WTC11 (cell line): ENCODE results near the gene SERF2. TPM values are rescaled to one million over a fixed set of nuclear protein-coding genes. Genes with fewer than 3 reads are reported as not detected.

ENCODE experiments used
- ATAC-seq: fragments of 200-7000 bp; cut with Tn5 transposase; 2 replicates; pipeline ENCODE4 v1.10.0; 2021; ENCODE audit warnings: mild to moderate bottlenecking, moderate library complexity
- CTCF ChIA-PET: fragments of 300-600 bp; sonication (Branson Sonifier 250); formaldehyde crosslinking; loops from one replicate; lab custom pipeline; 2021; ENCODE audit warnings: antibody characterized with exemption; lab: Charles Lee
- POLR2A ChIA-PET: fragments of 350-600 bp; sonication (Branson Sonifier 250); formaldehyde crosslinking; loops from one replicate; lab custom pipeline; 2021; ENCODE audit warnings: antibody characterized with exemption; lab: Charles Lee
- DNase-seq: peaks from one replicate; pipeline ENCODE4 v3.0.0; 2021; ENCODE audit warnings: low spot score
- H3K27ac Mint-ChIP-seq: 2 replicates; pipeline ENCODE4 v1.8.0; 2021; ENCODE audit warnings: mixed read lengths
- H3K27me3 Mint-ChIP-seq: 2 replicates; pipeline ENCODE4 v1.8.0; 2021; ENCODE audit warnings: low read depth, mild to moderate bottlenecking, moderate library complexity, mixed read lengths
- H3K36me3 Mint-ChIP-seq: 2 replicates; pipeline ENCODE4 v1.8.0; 2021; ENCODE audit warnings: mixed read lengths
- H3K4me1 Mint-ChIP-seq: 2 replicates; pipeline ENCODE4 v1.8.0; 2022; ENCODE audit warnings: mixed read lengths
- H3K4me3 Mint-ChIP-seq: 2 replicates; pipeline ENCODE4 v1.8.0; 2021; ENCODE audit warnings: mild to moderate bottlenecking, moderate library complexity, mixed read lengths
- H3K9me3 Mint-ChIP-seq: 2 replicates; pipeline ENCODE4 v1.8.0; 2021; ENCODE audit warnings: mixed read lengths
- AFF4 ChIP-seq: sonication (generic); formaldehyde crosslinking; IDR thresholded peaks from 2 replicates; pipeline ENCODE4 v1.8.1; 2023; ENCODE audit warnings: mild to moderate bottlenecking, missing genetic modification reagents, borderline replicate concordance
- ARID4B ChIP-seq: sonication (generic); formaldehyde crosslinking; IDR thresholded peaks from 2 replicates; pipeline ENCODE4 v1.8.0; 2023; ENCODE audit warnings: missing genetic modification reagents, mild to moderate bottlenecking, borderline replicate concordance
- E2F1 ChIP-seq: sonication (generic); formaldehyde crosslinking; IDR thresholded peaks from 2 replicates; pipeline ENCODE4 v1.8.0; 2022; ENCODE audit warnings: mild to moderate bottlenecking, missing genetic modification reagents
- ELF4 ChIP-seq: sonication (generic); formaldehyde crosslinking; IDR thresholded peaks from 2 replicates; pipeline ENCODE4 v1.8.1; 2022; ENCODE audit warnings: low read depth, mild to moderate bottlenecking, moderate library complexity, missing genetic modification reagents
- ETV6 ChIP-seq: sonication (generic); formaldehyde crosslinking; IDR thresholded peaks from 2 replicates; pipeline ENCODE4 v1.8.1; 2022; ENCODE audit warnings: mild to moderate bottlenecking, missing genetic modification reagents
- FOXP1 ChIP-seq: sonication (generic); formaldehyde crosslinking; IDR thresholded peaks from 2 replicates; pipeline ENCODE4 v1.8.0; 2022; ENCODE audit warnings: missing genetic modification reagents, mild to moderate bottlenecking, moderate library complexity, borderline replicate concordance
- OVOL2 ChIP-seq: fragments of 250-450 bp; sonication (Bioruptor Pico); IDR thresholded peaks from 2 replicates; pipeline ENCODE4 v1.9.0; 2021; ENCODE audit warnings: mild to moderate bottlenecking, borderline replicate concordance
- SMAD4 ChIP-seq: sonication (generic); formaldehyde crosslinking; IDR thresholded peaks from 2 replicates; pipeline ENCODE4 v1.8.0; 2022; ENCODE audit warnings: mild to moderate bottlenecking, missing genetic modification reagents
- SP1 ChIP-seq: sonication (generic); formaldehyde crosslinking; conservative IDR thresholded peaks from 2 replicates; pipeline ENCODE4 v1.8.1; 2022; ENCODE audit warnings: missing genetic modification reagents
- TP53 ChIP-seq: sonication (generic); formaldehyde crosslinking; IDR thresholded peaks from 2 replicates; pipeline ENCODE4 v1.8.1; 2023; ENCODE audit warnings: mild to moderate bottlenecking, missing genetic modification reagents
- ZMAT4 ChIP-seq: fragments of 250-450 bp; sonication (Bioruptor Pico); IDR thresholded peaks from 2 replicates; pipeline ENCODE4 v1.9.0; 2021; ENCODE audit warnings: mild to moderate bottlenecking
- ZNF232 ChIP-seq: sonication (generic); formaldehyde crosslinking; IDR thresholded peaks from 2 replicates; pipeline ENCODE4 v1.8.0; 2022; ENCODE audit warnings: mild to moderate bottlenecking, missing genetic modification reagents
- ZNF281 ChIP-seq: sonication (generic); formaldehyde crosslinking; IDR thresholded peaks from 2 replicates; pipeline ENCODE4 v1.8.0; 2023; ENCODE audit warnings: mild to moderate bottlenecking, missing genetic modification reagents
- ZNF416 ChIP-seq: fragments of 250-450 bp; sonication (Bioruptor Pico); IDR thresholded peaks from 2 replicates; pipeline ENCODE4 v1.9.0; 2021; ENCODE audit warnings: mild to moderate bottlenecking, inconsistent platforms
- ZNF671 ChIP-seq: fragments of 250-450 bp; sonication (Bioruptor Pico); IDR thresholded peaks from 2 replicates; pipeline ENCODE4 v1.8.0; 2021; ENCODE audit warnings: mild to moderate bottlenecking
- total RNA-seq: library from RNA; stranded (reverse); gene quantifications from 3 replicates; pipeline ENCODE4 v1.2.3, GENCODE V29; 2021
- TF ChIP-seq, protein P1 (sequence below): fragments of 250-450 bp; sonication (Bioruptor Pico); IDR thresholded peaks from 2 replicates; pipeline ENCODE4 v1.8.0; 2021; ENCODE audit warnings: mild to moderate bottlenecking
- TF ChIP-seq, protein P2 (sequence below): sonication (generic); formaldehyde crosslinking; IDR thresholded peaks from 2 replicates; pipeline ENCODE4 v1.8.0; 2022; ENCODE audit warnings: missing genetic modification reagents

The SERF2 gene
- total RNA-seq, 1 experiment from 2014 or later, result 694 TPM

GRCh38 chr15:43800286-43801141 lies 8.4 kb downstream of the SERF2 start, which contains the start of gene HYPK:
TSS of gene HYPK (plus strand) at chr15:43800599. CDS start at chr15:43800623, 24 bp downstream.
- ChIA-PET POLR2A (interaction anchor here (0.5 to 1.6 kb wide), 8 partner anchors 8 to 128 kb away, joined by 3 to 12 read pairs (median 3); partner anchors contain the start of genes ELL3, MFAP1 and SERF2), CTCF (interaction anchor here (0.7 to 1.9 kb wide), 5 partner anchors 24 to 430 kb away, joined by 3 to 15 read pairs (median 4); partner anchors contain the start of genes ELL3, MFAP1, TUBGCP4 and ZSCAN29)
- DNase-seq (peak; percentile 89), ATAC-seq (peak; percentile 86)
- Mint-ChIP-seq H3K4me3 (peak within 1 kb of the TSS; percentile 99), H3K9me3 (no peaks in the 10 kb centered on the region), H3K27ac (peak within 1 kb of the TSS; percentile 99), H3K36me3 (peaks cover 57% of the 10 kb centered on the region), H3K27me3 (no peaks in the 10 kb centered on the region), H3K4me1 (peaks cover 38% of the 10 kb centered on the region)
- TF ChIP-seq, protein P1, sequence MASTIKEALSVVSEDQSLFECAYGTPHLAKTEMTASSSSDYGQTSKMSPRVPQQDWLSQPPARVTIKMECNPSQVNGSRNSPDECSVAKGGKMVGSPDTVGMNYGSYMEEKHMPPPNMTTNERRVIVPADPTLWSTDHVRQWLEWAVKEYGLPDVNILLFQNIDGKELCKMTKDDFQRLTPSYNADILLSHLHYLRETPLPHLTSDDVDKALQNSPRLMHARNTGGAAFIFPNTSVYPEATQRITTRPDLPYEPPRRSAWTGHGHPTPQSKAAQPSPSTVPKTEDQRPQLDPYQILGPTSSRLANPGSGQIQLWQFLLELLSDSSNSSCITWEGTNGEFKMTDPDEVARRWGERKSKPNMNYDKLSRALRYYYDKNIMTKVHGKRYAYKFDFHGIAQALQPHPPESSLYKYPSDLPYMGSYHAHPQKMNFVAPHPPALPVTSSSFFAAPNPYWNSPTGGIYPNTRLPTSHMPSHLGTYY (CRISPR knock-in tag), result peak; percentile 52; the same call in 1 of the 2 replicates
- TF ChIP-seq ZNF416 (CRISPR knock-in tag), result 0 out of 2 replicates have a peak, but pooled peaks have one; percentile 33
- no peak for TF ChIP-seq E2F1 (CRISPR knock-in tag)
- 0 out of 2 replicates have a peak, but pooled peaks have one; percentile 24 for TF ChIP-seq TP53 (CRISPR knock-in tag)
- no peak for TF ChIP-seq SMAD4 (CRISPR knock-in tag)
- 0 out of 2 replicates have a peak, but pooled peaks have one; percentile 17 for TF ChIP-seq FOXP1 (CRISPR knock-in tag)
- TF ChIP-seq ZNF671 (CRISPR knock-in tag), result peak; percentile 62; the same call in 1 of the 2 replicates
- peak; percentile 67; the same call in 1 of the 2 replicates for TF ChIP-seq ARID4B
- TF ChIP-seq, protein P2, sequence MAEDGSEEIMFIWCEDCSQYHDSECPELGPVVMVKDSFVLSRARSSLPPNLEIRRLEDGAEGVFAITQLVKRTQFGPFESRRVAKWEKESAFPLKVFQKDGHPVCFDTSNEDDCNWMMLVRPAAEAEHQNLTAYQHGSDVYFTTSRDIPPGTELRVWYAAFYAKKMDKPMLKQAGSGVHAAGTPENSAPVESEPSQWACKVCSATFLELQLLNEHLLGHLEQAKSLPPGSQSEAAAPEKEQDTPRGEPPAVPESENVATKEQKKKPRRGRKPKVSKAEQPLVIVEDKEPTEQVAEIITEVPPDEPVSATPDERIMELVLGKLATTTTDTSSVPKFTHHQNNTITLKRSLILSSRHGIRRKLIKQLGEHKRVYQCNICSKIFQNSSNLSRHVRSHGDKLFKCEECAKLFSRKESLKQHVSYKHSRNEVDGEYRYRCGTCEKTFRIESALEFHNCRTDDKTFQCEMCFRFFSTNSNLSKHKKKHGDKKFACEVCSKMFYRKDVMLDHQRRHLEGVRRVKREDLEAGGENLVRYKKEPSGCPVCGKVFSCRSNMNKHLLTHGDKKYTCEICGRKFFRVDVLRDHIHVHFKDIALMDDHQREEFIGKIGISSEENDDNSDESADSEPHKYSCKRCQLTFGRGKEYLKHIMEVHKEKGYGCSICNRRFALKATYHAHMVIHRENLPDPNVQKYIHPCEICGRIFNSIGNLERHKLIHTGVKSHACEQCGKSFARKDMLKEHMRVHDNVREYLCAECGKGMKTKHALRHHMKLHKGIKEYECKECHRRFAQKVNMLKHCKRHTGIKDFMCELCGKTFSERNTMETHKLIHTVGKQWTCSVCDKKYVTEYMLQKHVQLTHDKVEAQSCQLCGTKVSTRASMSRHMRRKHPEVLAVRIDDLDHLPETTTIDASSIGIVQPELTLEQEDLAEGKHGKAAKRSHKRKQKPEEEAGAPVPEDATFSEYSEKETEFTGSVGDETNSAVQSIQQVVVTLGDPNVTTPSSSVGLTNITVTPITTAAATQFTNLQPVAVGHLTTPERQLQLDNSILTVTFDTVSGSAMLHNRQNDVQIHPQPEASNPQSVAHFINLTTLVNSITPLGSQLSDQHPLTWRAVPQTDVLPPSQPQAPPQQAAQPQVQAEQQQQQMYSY (CRISPR knock-in tag), result no peak
- no peak; the same call in 1 of the 2 replicates for TF ChIP-seq ZNF281 (CRISPR knock-in tag)
- TF ChIP-seq OVOL2 (CRISPR knock-in tag), result no peak
- TF ChIP-seq ETV6 (CRISPR knock-in tag), result peak; percentile 76
- TF ChIP-seq SP1 (CRISPR knock-in tag), result peak; percentile 72
- peak; percentile 18; the same call in 1 of the 2 replicates for TF ChIP-seq ZNF232 (CRISPR knock-in tag)
- 0 out of 2 replicates have a peak, but pooled peaks have one; percentile 43 for TF ChIP-seq ZMAT4
- TF ChIP-seq ELF4, result no peak
- TF ChIP-seq AFF4 (CRISPR knock-in tag), result no peak
